Lung (tissue), 12 donors: Measurements from ENCODE around the gene PALLD. TPM values are rescaled to one million over a fixed set of nuclear protein-coding genes. Genes with fewer than 3 reads are reported as not detected.
A peak's percentile ranks its signal among the peaks of the same experiment; 100 is the strongest.

Experiments used
- ATAC-seq: fragments of 200-7000 bp; cut with Tn5 transposase; one replicate; pipeline ENCODE4 v1.9.1; 2020; ENCODE audit warnings: moderate number of reproducible peaks; ENCODE audit not compliant: insufficient read depth, low FRiP score
- DNase-seq, 3 donors: peaks; one replicate each; pipeline ENCODE4 v3.0.0-alpha.2; 2013 to 2017
- H3K27ac ChIP-seq, 2 donors: one replicate each; pipeline ENCODE4 v1.5.1; 2013; ENCODE audit warnings: mild to moderate bottlenecking in 2 of 2, moderate library complexity in 2 of 2, control low read depth in 1 of 2, inconsistent platforms in 1 of 2, low read depth in 1 of 2, low read length in 1 of 2
- H3K27me3 ChIP-seq, 3 donors: one replicate each; pipeline ENCODE4 v1.5.1; 2013; ENCODE audit warnings: low read length in 2 of 3; ENCODE audit not compliant: control insufficient read depth in 3 of 3, insufficient read depth in 3 of 3
- H3K36me3 ChIP-seq, 4 donors: one replicate each; pipeline ENCODE4 v1.5.1; 2013; ENCODE audit warnings: low read length in 4 of 4, mild to moderate bottlenecking in 1 of 4, moderate library complexity in 1 of 4; ENCODE audit not compliant: control insufficient read depth in 4 of 4, insufficient read depth in 4 of 4
- H3K4me1 ChIP-seq, 5 donors: one replicate each; pipeline ENCODE4 v1.5.1; 2013; ENCODE audit warnings: low read length in 5 of 5, mild to moderate bottlenecking in 2 of 5, moderate library complexity in 1 of 5; ENCODE audit not compliant: control insufficient read depth in 5 of 5, insufficient read depth in 5 of 5
- H3K4me3 ChIP-seq: one replicate; pipeline ENCODE4 v1.5.1; 2013; ENCODE audit warnings: mild to moderate bottlenecking, control low read depth, moderate library complexity
- H3K9ac ChIP-seq, 2 donors: one replicate each; pipeline ENCODE4 v1.5.1; 2013; ENCODE audit warnings: low read length in 2 of 2, control low read depth in 1 of 2; ENCODE audit not compliant: insufficient read depth in 1 of 2
- H3K9me3 ChIP-seq, 4 donors: one replicate each; pipeline ENCODE4 v1.5.1; 2013; ENCODE audit warnings: low read length in 3 of 4, mild to moderate bottlenecking in 1 of 4, moderate library complexity in 1 of 4; ENCODE audit not compliant: control insufficient read depth in 4 of 4, insufficient read depth in 3 of 4
- CTCF ChIP-seq: IDR thresholded peaks from 2 replicates; pipeline ENCODE4 v1.5.1; 2012; ENCODE audit warnings: mild to moderate bottlenecking; ENCODE audit errors: control extremely low read depth, extremely low read depth
- WGBS, 2 donors: extraction: QIAGEN DNeasy Blood & Tissue Kit; methylation state at CpG; one replicate each; pipeline ENCODE4 v1.1.7; 2013; 5-methylcytosine and 5-hydroxymethylcytosine counted together
- polyA plus RNA-seq, 2 donors: library from polyadenylated mRNA; stranded (reverse); fragments of 200-250 nt; gene quantifications; one replicate each; pipeline ENCODE4 v1.2.1, GENCODE V29; 2013
- total RNA-seq, 2 donors: library from RNA; depleted of rRNA in 1 of 2; stranded (reverse); fragments of >200 nt in 1 of 2; gene quantifications; one replicate each; pipeline ENCODE4 v1.2.1, GENCODE V29; 2014 to 2021
- donor health status: control.
- donor health status: control.
- donor health status: Bipolar disorder and iron deficiency.
- donor health status: healthy.
- donor health status: DM: yes; HTN: yes; CAD: no.

The PALLD gene
- total and polyA plus RNA-seq, 4 donors, result 20.7 to 139 (median 63.0) TPM

GRCh38 chr4:168504526-168504925 lies 7.7 kb downstream of the PALLD start:
- ATAC-seq, result no peak
- DNase-seq, result no peak
- H3K4me1 ChIP-seq, result peaks cover 0 to 2% (median 0%) of the 10 kb centered on the region in 5 donors
- H3K27me3 ChIP-seq, result no peaks in the 10 kb centered on the region
- no peak overlapping the region for H3K4me3 ChIP-seq
- no peak for TF ChIP-seq CTCF
- no peaks in the 10 kb centered on the region for H3K9me3 ChIP-seq
- H3K9ac ChIP-seq, result no peak overlapping the region
- no peaks in the 10 kb centered on the region for H3K36me3 ChIP-seq
- 75 to 87% methylated on average over 3 of the region's 3 CpGs for WGBS, 2 donors
- peak overlapping the region in 1 of 2 donors; percentile 65 for H3K27ac ChIP-seq

GRCh38 chr4:168506014-168506413 lies 9.2 kb downstream of the PALLD start:
- ATAC-seq, result no peak
- WGBS, 2 donors, result 48 to 67% methylated on average over 1 of the region's 1 CpG

GRCh38 chr4:168507178-168507815 lies 10.4 kb downstream of the PALLD start:
- no peak overlapping the region for H3K4me3 ChIP-seq
- DNase-seq, result no peak
- no peak for ATAC-seq
- no peaks in the 10 kb centered on the region for H3K27me3 ChIP-seq
- TF ChIP-seq CTCF, result no peak
- H3K4me1 ChIP-seq, result peaks cover 0 to 8% (median 0%) of the 10 kb centered on the region in 5 donors
- WGBS, 2 donors, result 73 to 82% methylated on average over 7 of the region's 7 CpGs
- peak overlapping the region in 1 of 2 donors; percentile 59 for H3K27ac ChIP-seq
- no peaks in the 10 kb centered on the region for H3K36me3 ChIP-seq
- no peaks in the 10 kb centered on the region for H3K9me3 ChIP-seq
- no peak overlapping the region for H3K9ac ChIP-seq

More at GRCh38 chr4:168506014-168506413, 9.2 kb downstream of the PALLD start:
- no peak for DNase-seq
- no peak overlapping the region for H3K4me3 ChIP-seq
- peaks cover 0 to 8% (median 0%) of the 10 kb centered on the region in 5 donors for H3K4me1 ChIP-seq
- H3K27ac ChIP-seq, result peak overlapping the region in 1 of 2 donors; percentile 60
- TF ChIP-seq CTCF, result no peak
- H3K9ac ChIP-seq, result no peak overlapping the region
- no peaks in the 10 kb centered on the region for H3K9me3 ChIP-seq
- H3K27me3 ChIP-seq, result no peaks in the 10 kb centered on the region
- no peaks in the 10 kb centered on the region for H3K36me3 ChIP-seq
